Chondrocyte (in vitro differentiated cells): ENCODE measurements around the gene KIF26B. TPM values are rescaled to one million over a fixed set of nuclear protein-coding genes. Genes with fewer than 3 reads are reported as not detected.

ENCODE experiments used
- DNase-seq: peaks from one replicate; pipeline ENCODE4 v3.0.0; 2021; ENCODE audit warnings: mixed read lengths, low spot score
- H3K27ac Mint-ChIP-seq: one replicate; pipeline ENCODE4 v1.8.0; 2021; ENCODE audit warnings: mild to moderate bottlenecking, moderate library complexity, mixed read lengths; ENCODE audit not compliant: unreplicated experiment
- H3K27me3 Mint-ChIP-seq: 2 replicates; pipeline ENCODE4 v1.8.0; 2021; ENCODE audit warnings: low read depth, mixed read lengths
- H3K36me3 Mint-ChIP-seq: 2 replicates; pipeline ENCODE4 v1.8.0; 2021; ENCODE audit warnings: low read depth, mixed read lengths
- H3K4me1 Mint-ChIP-seq: 2 replicates; pipeline ENCODE4 v1.8.0; 2021; ENCODE audit warnings: low read depth, mild to moderate bottlenecking, mixed read lengths
- H3K4me3 Mint-ChIP-seq: one replicate; pipeline ENCODE4 v1.8.0; 2021; ENCODE audit warnings: mild to moderate bottlenecking, moderate library complexity, mixed read lengths; ENCODE audit not compliant: unreplicated experiment
- H3K9me3 Mint-ChIP-seq: 2 replicates; pipeline ENCODE4 v1.8.0; 2021; ENCODE audit warnings: low read depth, mixed read lengths
- total RNA-seq: library from RNA; stranded (reverse); gene quantifications from 3 replicates; pipeline ENCODE4 v1.2.1, GENCODE V29; 2021
- TF ChIP-seq, protein P1 (sequence below): fragments of 200-600 bp; sonication (generic); IDR thresholded peaks from 2 replicates; pipeline ENCODE4 v1.5.0; 2021; ENCODE audit warnings: antibody characterized with exemption, mild to moderate bottlenecking, moderate library complexity

KIF26B gene
- total RNA-seq, 1 donor from 2014 or later = 47.0 TPM

DNA sequence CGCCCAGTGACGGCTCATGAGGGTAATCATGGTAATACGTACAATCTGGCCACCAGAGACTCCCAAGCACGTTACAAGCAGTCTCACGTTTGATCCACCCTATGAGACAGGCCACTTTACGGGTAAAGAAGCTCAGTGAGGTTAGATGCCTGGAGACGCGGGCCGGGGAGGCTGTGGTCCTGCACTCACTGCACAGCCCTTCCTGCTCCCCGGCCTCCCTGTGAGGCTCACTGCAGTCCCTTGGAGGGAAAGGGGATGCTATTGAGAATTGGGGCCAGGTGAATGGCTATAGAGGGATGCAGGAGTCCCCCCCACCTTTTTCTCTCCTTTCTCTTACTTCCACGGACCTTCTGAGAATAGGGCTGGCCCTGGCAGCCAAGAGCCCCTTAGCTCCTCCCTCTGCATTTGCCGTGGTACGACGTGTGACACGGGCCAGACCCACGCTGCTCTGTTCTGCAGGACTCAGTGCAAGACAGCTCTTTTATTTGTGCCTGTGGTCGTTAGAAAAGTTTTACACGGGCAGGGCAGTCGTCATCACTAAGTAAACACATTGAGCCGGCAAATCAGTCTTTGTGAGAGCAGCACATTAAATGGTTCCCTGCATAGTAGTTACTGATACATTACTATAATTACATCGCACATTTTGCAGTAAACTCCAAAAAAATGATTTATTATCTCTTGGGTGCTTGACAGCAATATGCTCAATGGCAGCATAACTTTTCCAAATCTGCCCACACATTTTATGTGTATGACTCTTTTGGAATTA, 18.8 kb downstream of the KIF26B start:
- Mint-ChIP-seq H3K4me1 (no peaks in the 10 kb centered on the region), H3K27ac (no peak overlapping the region)

DNA sequence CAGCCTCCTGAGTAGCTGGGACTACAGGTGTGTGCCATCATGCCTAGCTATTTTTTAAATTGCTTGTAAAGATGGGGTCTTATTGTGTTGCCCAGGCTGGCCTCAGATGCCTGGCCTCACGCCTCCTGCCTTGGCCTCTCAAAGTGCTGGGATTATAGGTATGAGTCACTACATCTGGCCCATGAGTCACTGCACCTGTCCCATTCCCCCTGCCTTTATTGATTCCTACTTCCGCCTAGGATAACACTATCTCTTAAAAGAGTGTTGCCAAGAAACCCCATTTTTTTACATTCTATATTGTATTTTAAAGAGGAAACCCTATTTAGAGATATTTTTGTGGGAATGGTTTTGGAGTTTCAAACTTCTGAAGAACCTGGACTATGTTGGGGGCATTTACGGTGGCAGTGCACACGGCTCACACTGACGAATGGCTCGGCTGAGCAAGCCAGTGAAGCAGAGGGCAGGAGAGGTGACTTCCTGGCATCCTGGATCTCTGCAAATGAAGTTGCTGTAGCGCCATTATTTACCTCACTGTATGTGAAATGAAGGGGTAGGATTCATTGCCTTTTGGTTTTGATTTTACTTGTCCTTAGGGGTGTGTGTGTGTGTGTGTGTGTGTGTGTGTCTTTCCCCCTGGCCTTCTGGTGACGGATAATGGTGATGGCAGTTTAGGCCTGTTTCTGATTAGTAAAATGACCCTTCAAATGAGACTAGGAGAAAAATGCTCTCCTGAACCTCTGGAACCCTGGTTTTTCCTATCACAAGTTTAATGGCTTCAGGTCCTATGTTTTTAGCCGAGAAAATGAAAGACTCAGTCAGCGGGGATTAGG, 22.5 kb downstream of the KIF26B start:
- Mint-ChIP-seq H3K4me3 (no peak overlapping the region), H3K36me3 (peaks cover 10% of the 10 kb centered on the region), H3K27ac (no peak overlapping the region), H3K27me3 (no peaks in the 10 kb centered on the region), H3K4me1 (peaks cover 20% of the 10 kb centered on the region), H3K9me3 (no peaks in the 10 kb centered on the region)
- DNase-seq = no peak
- TF ChIP-seq, protein P1, sequence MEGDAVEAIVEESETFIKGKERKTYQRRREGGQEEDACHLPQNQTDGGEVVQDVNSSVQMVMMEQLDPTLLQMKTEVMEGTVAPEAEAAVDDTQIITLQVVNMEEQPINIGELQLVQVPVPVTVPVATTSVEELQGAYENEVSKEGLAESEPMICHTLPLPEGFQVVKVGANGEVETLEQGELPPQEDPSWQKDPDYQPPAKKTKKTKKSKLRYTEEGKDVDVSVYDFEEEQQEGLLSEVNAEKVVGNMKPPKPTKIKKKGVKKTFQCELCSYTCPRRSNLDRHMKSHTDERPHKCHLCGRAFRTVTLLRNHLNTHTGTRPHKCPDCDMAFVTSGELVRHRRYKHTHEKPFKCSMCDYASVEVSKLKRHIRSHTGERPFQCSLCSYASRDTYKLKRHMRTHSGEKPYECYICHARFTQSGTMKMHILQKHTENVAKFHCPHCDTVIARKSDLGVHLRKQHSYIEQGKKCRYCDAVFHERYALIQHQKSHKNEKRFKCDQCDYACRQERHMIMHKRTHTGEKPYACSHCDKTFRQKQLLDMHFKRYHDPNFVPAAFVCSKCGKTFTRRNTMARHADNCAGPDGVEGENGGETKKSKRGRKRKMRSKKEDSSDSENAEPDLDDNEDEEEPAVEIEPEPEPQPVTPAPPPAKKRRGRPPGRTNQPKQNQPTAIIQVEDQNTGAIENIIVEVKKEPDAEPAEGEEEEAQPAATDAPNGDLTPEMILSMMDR = no peak

More for the DNA sequence above, 18.8 kb downstream of the KIF26B start:
- DNase-seq = no peak
- peaks cover 3% of the 10 kb centered on the region for H3K9me3 Mint-ChIP-seq
- TF ChIP-seq, protein P1 = no peak
- no peak overlapping the region for H3K4me3 Mint-ChIP-seq
- H3K36me3 Mint-ChIP-seq = peaks cover 24% of the 10 kb centered on the region
- H3K27me3 Mint-ChIP-seq = no peaks in the 10 kb centered on the region

DNA sequence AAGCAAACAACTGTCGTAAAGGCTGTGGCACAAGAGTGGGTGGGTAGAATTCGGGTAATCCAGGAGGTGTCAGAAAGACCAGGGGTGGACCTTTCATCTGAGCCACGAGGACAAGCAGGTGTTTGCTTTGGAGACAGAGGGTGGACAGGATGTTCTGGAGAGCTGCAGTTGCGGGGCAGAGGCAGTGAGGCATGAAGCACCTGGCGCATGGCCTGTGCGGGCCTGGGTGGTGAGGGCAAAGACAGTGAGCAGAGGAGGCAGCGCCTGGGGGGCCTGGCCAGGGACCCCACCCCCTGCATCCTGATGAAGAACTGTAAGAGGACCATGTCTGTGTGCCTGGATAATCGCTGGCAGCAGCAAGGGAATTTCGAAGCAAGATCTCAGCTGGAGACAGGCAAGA, 24.9 kb downstream of the KIF26B start:
- no peak overlapping the region for H3K27ac Mint-ChIP-seq
- TF ChIP-seq, protein P1 = no peak
- H3K27me3 Mint-ChIP-seq = no peaks in the 10 kb centered on the region
- H3K9me3 Mint-ChIP-seq = no peaks in the 10 kb centered on the region
- H3K36me3 Mint-ChIP-seq = peaks cover 9% of the 10 kb centered on the region
- DNase-seq = no peak
- H3K4me1 Mint-ChIP-seq = peaks cover 20% of the 10 kb centered on the region
- H3K4me3 Mint-ChIP-seq = no peak overlapping the region

DNA sequence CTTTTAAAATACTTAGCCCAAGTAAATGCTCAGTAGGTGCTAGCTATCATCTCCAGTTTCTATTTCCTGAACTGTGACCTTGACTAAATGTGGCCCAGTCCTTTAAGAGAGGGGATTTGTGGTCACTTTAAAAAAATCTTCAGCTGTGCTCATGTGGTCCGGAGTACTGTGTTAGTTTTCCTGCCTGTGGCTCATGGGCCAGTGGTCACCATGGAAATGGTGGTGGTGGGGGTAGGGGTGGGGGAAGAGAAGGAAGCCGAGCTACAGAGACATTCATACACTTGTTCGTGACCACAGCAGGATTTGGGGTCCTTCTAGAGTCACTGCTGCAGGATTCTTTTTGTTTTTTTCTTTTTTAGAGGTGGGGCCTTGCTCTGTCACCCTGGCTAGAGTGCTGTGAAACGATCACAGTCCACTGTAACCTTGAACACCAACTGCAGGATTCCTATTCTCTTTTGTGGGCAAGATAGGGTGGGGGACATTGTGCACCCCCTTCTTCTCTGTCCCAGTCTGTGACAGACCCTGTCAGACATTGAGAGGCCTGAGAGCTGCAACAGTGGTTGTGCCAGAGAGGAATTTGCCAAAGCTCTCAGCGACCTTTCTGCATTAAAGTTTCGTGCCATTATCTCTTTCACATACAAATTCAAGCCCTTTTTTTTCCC, 25.8 kb downstream of the KIF26B start:
- no peaks in the 10 kb centered on the region for H3K9me3 Mint-ChIP-seq
- H3K27ac Mint-ChIP-seq = no peak overlapping the region
- no peaks in the 10 kb centered on the region for H3K27me3 Mint-ChIP-seq
- peaks cover 5% of the 10 kb centered on the region for H3K36me3 Mint-ChIP-seq
- TF ChIP-seq, protein P1 = no peak
- peaks cover 20% of the 10 kb centered on the region for H3K4me1 Mint-ChIP-seq
- H3K4me3 Mint-ChIP-seq = no peak overlapping the region
- DNase-seq = no peak

DNA sequence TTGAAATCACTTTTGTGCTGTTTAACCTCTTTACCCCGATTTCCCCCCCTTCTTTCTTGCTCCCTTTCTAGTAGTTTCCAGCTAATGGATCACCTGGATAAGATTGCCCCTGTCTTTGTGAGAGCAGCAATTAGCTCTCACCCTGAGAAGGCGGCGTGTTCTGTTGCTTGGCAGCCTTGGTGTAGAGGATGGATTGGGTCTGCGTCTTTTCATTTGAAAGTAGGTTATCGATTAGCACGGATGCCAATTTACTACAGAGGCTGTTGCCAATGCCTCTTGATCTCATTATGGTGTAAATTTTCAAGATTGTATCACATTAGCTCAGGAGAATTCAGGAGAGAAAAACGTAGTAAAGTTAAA, 26.4 kb downstream of the KIF26B start:
- no peak for DNase-seq
- H3K27ac Mint-ChIP-seq = no peak overlapping the region
- peaks cover 20% of the 10 kb centered on the region for H3K4me1 Mint-ChIP-seq
- H3K36me3 Mint-ChIP-seq = peaks cover 4% of the 10 kb centered on the region
- no peak overlapping the region for H3K4me3 Mint-ChIP-seq
- no peaks in the 10 kb centered on the region for H3K9me3 Mint-ChIP-seq
- no peaks in the 10 kb centered on the region for H3K27me3 Mint-ChIP-seq
- TF ChIP-seq, protein P1 = no peak
